ENCODE measurements around the gene NDUFB5. TPM values are rescaled to one million over a fixed set of nuclear protein-coding genes. Genes with fewer than 3 reads are reported as not detected.

The NDUFB5 gene
- total RNA-seq, 2 experiments from 2014 or later: 106 to 111 TPM

DNA sequence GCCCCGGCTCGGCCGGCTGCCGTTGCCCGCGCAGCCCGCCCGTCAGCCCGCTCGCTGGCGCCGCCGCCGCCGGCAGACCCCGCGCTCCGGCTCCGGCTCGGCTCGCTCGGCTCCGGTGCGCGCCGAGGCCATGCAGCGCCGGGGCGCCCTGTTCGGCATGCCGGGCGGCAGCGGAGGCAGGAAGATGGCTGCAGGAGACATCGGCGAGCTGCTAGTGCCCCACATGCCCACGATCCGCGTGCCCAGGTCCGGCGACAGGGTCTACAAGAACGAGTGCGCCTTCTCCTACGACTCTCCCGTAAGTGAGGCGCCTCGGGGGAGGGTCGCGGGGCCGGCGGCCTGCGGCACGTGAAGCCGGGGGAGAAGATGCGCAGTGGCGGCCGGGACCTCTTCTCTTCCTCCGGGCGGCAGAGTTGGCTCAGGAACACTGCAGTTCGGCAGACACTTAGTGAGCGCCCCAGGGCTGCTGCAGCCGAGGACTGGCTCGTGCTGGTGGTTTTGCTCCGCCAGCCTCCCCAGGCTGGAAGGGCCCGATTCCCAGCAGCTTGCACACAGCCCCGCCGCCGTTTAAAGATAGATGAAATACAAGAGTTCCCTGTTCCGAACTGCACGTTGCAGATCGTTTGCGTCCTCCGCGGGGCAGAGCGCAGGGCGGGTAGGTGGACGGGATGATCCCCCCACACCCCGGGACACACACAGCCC, 48.7 kb downstream of the NDUFB5 start:
- peak overlapping the region; percentile 87 for H3K27ac Mint-ChIP-seq
- no peaks in the 10 kb centered on the region for H3K9me3 Mint-ChIP-seq
- peaks cover 26% of the 10 kb centered on the region for H3K4me1 Mint-ChIP-seq
- DNase-seq: peak; percentile 65
- peaks cover 12% of the 10 kb centered on the region for H3K36me3 Mint-ChIP-seq
- peak overlapping the region; percentile 93 for H3K4me3 Mint-ChIP-seq
- H3K27me3 Mint-ChIP-seq: peaks cover 9% of the 10 kb centered on the region

DNA sequence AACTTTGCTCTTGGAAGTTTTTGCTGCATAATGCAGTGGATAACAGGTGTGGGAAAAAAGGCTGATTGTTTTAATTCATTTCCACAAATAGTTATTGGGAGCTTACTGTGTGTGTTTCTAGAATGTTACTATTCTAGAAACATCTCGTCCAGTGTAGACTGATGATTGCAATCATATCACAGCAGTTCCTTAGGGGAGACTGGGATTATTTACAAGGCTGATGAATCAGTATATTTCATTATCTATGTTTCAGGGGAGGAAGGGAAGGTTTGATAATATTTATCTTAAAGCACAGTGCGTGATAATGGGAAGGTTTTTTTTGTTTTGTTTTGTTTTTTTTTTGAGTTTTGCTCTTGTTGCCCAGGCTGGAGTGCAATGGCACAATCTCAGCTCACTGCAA, 50.6 kb downstream of the NDUFB5 start:
- H3K4me3 Mint-ChIP-seq: no peak overlapping the region
- no peak overlapping the region for H3K27ac Mint-ChIP-seq
- peaks cover 13% of the 10 kb centered on the region for H3K36me3 Mint-ChIP-seq
- no peaks in the 10 kb centered on the region for H3K9me3 Mint-ChIP-seq
- peaks cover 9% of the 10 kb centered on the region for H3K27me3 Mint-ChIP-seq
- no peak for DNase-seq
- peaks cover 24% of the 10 kb centered on the region for H3K4me1 Mint-ChIP-seq

DNA sequence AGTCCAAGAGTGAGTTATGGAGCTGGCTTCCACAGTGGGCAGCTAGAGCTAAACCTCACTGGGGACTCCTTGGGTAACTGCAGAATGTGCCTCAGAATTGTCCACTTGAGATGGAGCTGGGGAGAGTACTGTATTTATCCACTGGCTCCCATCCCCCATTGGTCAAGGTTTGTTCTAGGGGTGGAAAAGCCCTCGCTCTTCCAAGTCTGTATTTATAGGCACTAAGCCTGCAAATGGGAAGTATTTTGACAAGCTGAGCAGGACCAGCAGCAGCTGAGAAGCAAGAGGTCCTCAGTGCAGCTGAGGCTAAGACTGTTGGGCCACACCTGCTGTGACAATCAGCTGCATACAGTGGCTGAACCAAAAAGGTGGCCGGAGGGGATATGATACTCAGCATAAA, 54.0 kb downstream of the NDUFB5 start:
- peaks cover 13% of the 10 kb centered on the region for H3K36me3 Mint-ChIP-seq
- no peaks in the 10 kb centered on the region for H3K9me3 Mint-ChIP-seq
- peaks cover 19% of the 10 kb centered on the region for H3K4me1 Mint-ChIP-seq
- no peak for DNase-seq
- no peaks in the 10 kb centered on the region for H3K27me3 Mint-ChIP-seq
- H3K27ac Mint-ChIP-seq: no peak overlapping the region
- H3K4me3 Mint-ChIP-seq: no peak overlapping the region

DNA sequence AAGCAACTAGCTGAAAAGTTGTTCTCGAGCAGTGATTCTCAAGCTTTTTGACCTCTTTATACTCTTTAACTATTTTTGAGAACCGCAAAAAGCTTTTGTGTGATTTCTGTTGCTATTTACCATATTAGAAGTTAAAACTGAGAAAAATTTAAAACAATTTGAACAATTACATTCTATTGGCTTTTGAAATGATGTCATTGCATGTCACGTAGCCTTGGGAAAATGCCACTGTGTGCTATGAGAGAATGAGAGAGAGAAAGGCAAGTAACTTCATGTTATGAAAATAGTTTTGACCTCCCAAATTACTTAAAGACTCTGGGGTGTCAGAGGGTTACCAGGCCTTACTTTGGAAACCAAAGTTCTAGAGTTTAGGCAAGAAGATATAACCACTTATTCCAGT, 56.3 kb downstream of the NDUFB5 start:
- Mint-ChIP-seq H3K4me3 (no peak overlapping the region), H3K27ac (no peak overlapping the region), H3K9me3 (no peaks in the 10 kb centered on the region), H3K27me3 (no peaks in the 10 kb centered on the region), H3K4me1 (peaks cover 13% of the 10 kb centered on the region), H3K36me3 (peaks cover 3% of the 10 kb centered on the region)
- no peak for DNase-seq

DNA sequence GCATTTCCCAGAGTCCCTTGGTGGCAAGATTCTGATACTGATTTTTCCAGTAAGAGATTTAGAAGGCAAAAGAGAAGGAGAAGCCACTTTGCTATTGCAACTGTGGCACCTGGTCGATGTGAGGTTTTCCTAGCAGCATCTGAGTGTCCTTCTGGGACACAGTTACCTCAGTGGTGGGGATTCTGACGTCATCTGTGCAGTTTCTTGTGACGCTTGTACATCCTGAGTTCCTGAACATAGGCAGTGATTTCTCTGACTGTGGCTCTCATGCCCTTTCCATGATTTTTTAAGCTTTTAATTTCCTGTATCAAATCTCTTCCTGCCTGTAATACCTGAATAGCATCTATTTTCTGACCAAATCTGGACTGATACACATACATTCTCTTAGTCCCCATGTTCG, 57.2 kb downstream of the NDUFB5 start:
- no peak for DNase-seq
- H3K4me3 Mint-ChIP-seq: no peak overlapping the region
- H3K27ac Mint-ChIP-seq: no peak overlapping the region
- H3K9me3 Mint-ChIP-seq: no peaks in the 10 kb centered on the region
- peaks cover 1% of the 10 kb centered on the region for H3K36me3 Mint-ChIP-seq
- H3K4me1 Mint-ChIP-seq: peaks cover 7% of the 10 kb centered on the region
- H3K27me3 Mint-ChIP-seq: no peaks in the 10 kb centered on the region

DNA sequence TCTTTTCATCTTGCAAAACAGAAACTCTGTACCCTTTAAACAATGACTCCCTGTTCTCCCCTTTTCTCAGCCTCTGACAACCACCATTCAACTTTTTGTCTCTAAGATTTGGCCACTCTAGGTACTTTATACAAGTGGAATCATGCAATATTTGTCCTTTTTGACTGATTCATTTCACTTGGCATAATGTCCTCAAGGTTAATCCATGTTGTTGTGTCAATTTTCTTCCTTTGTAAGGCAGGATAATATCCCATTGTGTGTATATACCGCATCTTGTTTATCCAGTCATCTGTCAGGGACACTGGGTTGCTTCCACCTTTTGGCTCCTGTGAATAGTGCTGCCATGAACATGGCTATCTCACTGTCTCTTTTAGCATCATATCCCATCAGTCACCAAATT, 58.5 kb downstream of the NDUFB5 start:
- no peak overlapping the region for H3K4me3 Mint-ChIP-seq
- H3K27me3 Mint-ChIP-seq: no peaks in the 10 kb centered on the region
- no peaks in the 10 kb centered on the region for H3K9me3 Mint-ChIP-seq
- DNase-seq: no peak
- no peak overlapping the region for H3K27ac Mint-ChIP-seq
- peaks cover 1% of the 10 kb centered on the region for H3K36me3 Mint-ChIP-seq
- H3K4me1 Mint-ChIP-seq: peaks cover 7% of the 10 kb centered on the region

GRCh38 chr3:179666030-179666429, 61.4 kb downstream of the NDUFB5 start:
- Mint-ChIP-seq H3K27ac (no peak overlapping the region), H3K4me1 (peaks cover 4% of the 10 kb centered on the region), H3K4me3 (no peak overlapping the region), H3K36me3 (peaks cover 2% of the 10 kb centered on the region), H3K9me3 (no peaks in the 10 kb centered on the region), H3K27me3 (no peaks in the 10 kb centered on the region)
- no peak for DNase-seq

- Mint-ChIP-seq H3K4me3 (no peak overlapping the region), H3K36me3 (peaks cover 2% of the 10 kb centered on the region), H3K9me3 (no peaks in the 10 kb centered on the region), H3K27ac (no peak overlapping the region), H3K27me3 (no peaks in the 10 kb centered on the region), H3K4me1 (peaks cover 4% of the 10 kb centered on the region)
- no peak for DNase-seq
Measured at GRCh38 chr3:179666436-179667035, 61.9 kb downstream of the NDUFB5 start.

GRCh38 chr3:179668429-179668828, 63.8 kb downstream of the NDUFB5 start:
- Mint-ChIP-seq H3K9me3 (no peaks in the 10 kb centered on the region), H3K36me3 (peaks cover 6% of the 10 kb centered on the region), H3K4me1 (peaks cover 4% of the 10 kb centered on the region), H3K27me3 (no peaks in the 10 kb centered on the region), H3K27ac (no peak overlapping the region), H3K4me3 (no peak overlapping the region)
- DNase-seq: no peak

DNA sequence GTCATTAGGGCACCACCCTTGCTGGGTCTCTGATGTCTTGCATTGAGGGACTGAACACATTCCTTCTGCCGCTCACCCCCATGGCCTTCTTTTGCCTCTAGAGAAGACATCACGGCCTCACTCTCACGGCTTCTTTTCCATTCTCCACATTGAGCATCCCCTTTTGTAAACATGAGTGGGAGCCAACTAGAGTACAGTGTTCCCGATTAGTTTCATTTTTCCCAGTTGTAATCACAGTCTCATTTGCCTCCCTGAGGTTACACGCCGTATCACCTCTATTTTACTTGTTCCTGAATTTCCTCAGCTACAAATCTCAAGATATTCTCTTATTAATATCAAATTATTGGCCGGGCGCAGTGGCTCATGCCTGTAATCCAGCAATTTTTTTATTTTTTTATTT, 65.7 kb downstream of the NDUFB5 start:
- H3K36me3 Mint-ChIP-seq: peaks cover 6% of the 10 kb centered on the region
- H3K4me3 Mint-ChIP-seq: no peak overlapping the region
- H3K4me1 Mint-ChIP-seq: peaks cover 5% of the 10 kb centered on the region
- no peaks in the 10 kb centered on the region for H3K9me3 Mint-ChIP-seq
- DNase-seq: no peak
- no peaks in the 10 kb centered on the region for H3K27me3 Mint-ChIP-seq
- H3K27ac Mint-ChIP-seq: no peak overlapping the region

GRCh38 chr3:179671309-179671708, 66.7 kb downstream of the NDUFB5 start:
- Mint-ChIP-seq H3K27me3 (no peaks in the 10 kb centered on the region), H3K4me1 (peaks cover 5% of the 10 kb centered on the region), H3K27ac (no peak overlapping the region), H3K9me3 (no peaks in the 10 kb centered on the region), H3K36me3 (peaks cover 6% of the 10 kb centered on the region), H3K4me3 (no peak overlapping the region)
- no peak for DNase-seq

DNA sequence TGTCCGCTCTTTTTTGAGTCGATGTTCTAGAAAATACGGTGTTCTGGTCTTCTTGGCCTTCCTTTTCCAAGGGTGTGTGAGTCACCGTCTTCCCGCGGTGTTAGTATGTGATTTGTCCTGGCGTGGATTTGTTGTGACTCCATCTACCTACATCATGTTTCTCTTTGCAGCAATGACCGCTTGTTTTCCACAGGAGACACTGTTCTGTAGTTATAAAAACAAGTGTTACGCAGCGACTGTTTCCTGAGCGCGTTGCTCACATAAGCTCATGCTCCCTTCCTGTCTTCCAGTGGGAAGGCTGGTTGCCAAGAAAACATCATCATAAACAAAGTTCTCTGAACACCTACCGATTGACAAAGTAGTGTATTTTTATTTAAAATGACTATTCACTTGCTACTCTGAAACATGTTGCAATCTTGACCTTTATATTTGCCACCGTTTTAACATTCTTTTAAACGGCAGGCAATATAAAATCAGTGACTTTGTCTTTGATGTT, 67.2 kb downstream of the NDUFB5 start:
- H3K4me1 Mint-ChIP-seq: peaks cover 5% of the 10 kb centered on the region
- no peaks in the 10 kb centered on the region for H3K9me3 Mint-ChIP-seq
- H3K4me3 Mint-ChIP-seq: no peak overlapping the region
- no peak for DNase-seq
- H3K27me3 Mint-ChIP-seq: no peaks in the 10 kb centered on the region
- H3K36me3 Mint-ChIP-seq: peaks cover 6% of the 10 kb centered on the region
- no peak overlapping the region for H3K27ac Mint-ChIP-seq

- Mint-ChIP-seq H3K27ac (no peak overlapping the region), H3K9me3 (no peaks in the 10 kb centered on the region), H3K4me3 (no peak overlapping the region), H3K36me3 (peaks cover 6% of the 10 kb centered on the region), H3K4me1 (peaks cover 5% of the 10 kb centered on the region), H3K27me3 (no peaks in the 10 kb centered on the region)
- DNase-seq: no peak
Measured at GRCh38 chr3:179672918-179673317, 68.3 kb downstream of the NDUFB5 start.

GRCh38 chr3:179673523-179673922, 68.9 kb downstream of the NDUFB5 start:
- Mint-ChIP-seq H3K4me1 (peaks cover 5% of the 10 kb centered on the region), H3K4me3 (no peak overlapping the region), H3K9me3 (no peaks in the 10 kb centered on the region), H3K36me3 (peaks cover 6% of the 10 kb centered on the region), H3K27ac (no peak overlapping the region), H3K27me3 (no peaks in the 10 kb centered on the region)
- DNase-seq: no peak

DNA sequence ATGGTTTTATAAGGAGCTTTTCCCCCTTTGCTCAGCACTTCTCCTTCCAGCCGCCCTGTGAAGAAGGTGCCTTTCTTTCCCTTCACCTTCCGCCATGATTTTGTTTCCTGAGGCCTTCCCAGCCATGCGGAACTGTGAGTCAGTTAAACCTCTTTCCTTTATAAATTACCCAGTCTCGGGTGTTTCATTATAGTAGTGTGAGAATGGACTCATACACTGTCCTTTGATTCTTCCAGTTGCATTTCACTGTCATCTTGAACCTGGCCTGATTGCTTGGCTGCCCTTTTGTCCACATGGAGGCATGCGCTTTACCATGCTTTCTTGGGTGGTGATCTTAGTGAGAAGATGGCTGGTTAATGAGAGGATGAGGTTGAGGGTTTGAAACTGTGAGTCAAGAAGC, 71.5 kb downstream of the NDUFB5 start:
- no peak overlapping the region for H3K27ac Mint-ChIP-seq
- H3K9me3 Mint-ChIP-seq: no peaks in the 10 kb centered on the region
- H3K36me3 Mint-ChIP-seq: peaks cover 4% of the 10 kb centered on the region
- H3K4me1 Mint-ChIP-seq: peaks cover 5% of the 10 kb centered on the region
- H3K27me3 Mint-ChIP-seq: no peaks in the 10 kb centered on the region
- no peak for DNase-seq
- H3K4me3 Mint-ChIP-seq: no peak overlapping the region

Measured in activated naive CD8-positive, alpha-beta T cell treated with anti-CD3 and anti-CD28 coated beads for 36 hours (primary cell).